EH (cell line): ENCODE measurements around the gene RGS1.

Experiments
- DNase-seq: peaks from one replicate; pipeline ENCODE4 v3.0.0-alpha.2; 2015; ENCODE audit warnings: low read depth

The RGS1 gene

GRCh38 chr1:192626366-192627179 lies 51.0 kb downstream of the RGS1 start:
- DNase-seq = no peak

DNA sequence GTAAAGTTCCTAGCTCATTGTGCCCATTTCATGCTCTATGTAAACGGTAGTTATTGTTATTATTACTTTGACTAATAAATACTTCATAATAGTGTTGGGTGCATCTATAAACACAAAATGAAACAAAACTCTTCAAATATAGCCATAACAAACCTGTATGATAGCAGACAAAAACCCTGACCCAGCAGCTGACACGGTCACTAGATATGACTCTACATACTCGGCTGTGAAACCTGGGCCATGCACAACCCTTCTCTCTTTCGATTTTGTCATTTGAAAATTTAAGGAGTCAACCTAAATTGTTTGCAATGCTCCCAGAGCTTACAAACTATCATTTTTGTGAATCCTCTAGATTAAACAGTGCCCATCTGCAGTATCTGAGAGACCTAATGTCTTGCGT lies 52.3 kb downstream of the RGS1 start:
- DNase-seq = no peak

- DNase-seq = no peak
Observed at GRCh38 chr1:192628396-192629057, 53.0 kb downstream of the RGS1 start.

- no peak for DNase-seq
Observed at GRCh38 chr1:192629612-192630011, 54.0 kb downstream of the RGS1 start.
